GM12878 (cell line): ENCODE measurements around the gene CREB5. TPM values are rescaled to one million over a fixed set of nuclear protein-coding genes. Genes with fewer than 3 reads are reported as not detected.
A peak's percentile ranks its signal among the peaks of the same experiment; 100 is the strongest.

ENCODE experiments used
- ATAC-seq: fragments of 200-7000 bp; cut with Tn5 transposase; 3 replicates; pipeline ENCODE4 v1.9.1; 2020; ENCODE audit warnings: mild to moderate bottlenecking, moderate library complexity
- BruUV-seq: library from RNA; stranded (reverse); fragments of 400-500 nt; replicated peaks from 2 replicates; lab custom pipeline; 2021; lab: Mats Ljungman, UMichigan
- CTCF ChIA-PET: fragments of 300-600 bp; sonication (Branson Sonifier 250); formaldehyde crosslinking; extraction: SDS; loops from one replicate; lab custom pipeline; 2021; ENCODE audit warnings: inconsistent platforms; lab: Yijun Ruan, JAX
- POLR2A ChIA-PET: fragments of 350-600 bp; formaldehyde crosslinking; extraction: SDS; loops from one replicate; lab custom pipeline; 2021; ENCODE audit warnings: inconsistent platforms; lab: Charles Lee
- RAD21 ChIA-PET: fragments of 300-600 bp; sonication (Branson Sonifier 250); formaldehyde crosslinking; loops from one replicate; lab custom pipeline; 2023; ENCODE audit warnings: antibody characterized with exemption; ENCODE audit not compliant: unreplicated experiment; lab: Charles Lee
- SMC1A ChIA-PET: fragments of 300-600 bp; sonication (Branson Sonifier 250); formaldehyde crosslinking; loops from one replicate; lab custom pipeline; 2023; ENCODE audit not compliant: unreplicated experiment, uncharacterized antibody; lab: Charles Lee
- DNase-seq: peaks from one replicate; pipeline ENCODE4 v3.0.0-alpha.2; 2011; ENCODE audit warnings: low read depth, low spot score
- FAIRE-seq: peaks from 3 replicates; lab custom pipeline; 2011; peaks lifted over from hg19 to GRCh38; lab: Jason Lieb, UNC
- H2AFZ ChIP-seq: 2 replicates; pipeline ENCODE4 v1.6.0; 2011; ENCODE audit warnings: low read depth, low read length, control low read depth; ENCODE audit not compliant: control insufficient read depth
- H3K27ac ChIP-seq: 2 replicates; pipeline ENCODE4 v1.5.1; 2011; ENCODE audit warnings: control low read depth; ENCODE audit not compliant: control insufficient read depth, insufficient read depth
- H3K27me3 ChIP-seq, 2 experiments: replicated peaks in 1 of 2; 2 replicates each; pipeline versions ENCODE4 v1.6.0 to v1.6.1; 2011; ENCODE audit warnings: low read length in 1 of 2; ENCODE audit not compliant: control insufficient read depth in 2 of 2, insufficient read depth in 2 of 2
- H3K36me3 ChIP-seq, 2 experiments: 2 replicates each; pipeline ENCODE4 v1.5.1; 2011; ENCODE audit warnings: low read length in 1 of 2; ENCODE audit not compliant: control insufficient read depth in 2 of 2, insufficient read depth in 2 of 2
- H3K4me1 ChIP-seq: 2 replicates; pipeline ENCODE4 v1.6.1; 2011; ENCODE audit warnings: mild to moderate bottlenecking, low read length, moderate library complexity, mixed read lengths; ENCODE audit not compliant: control insufficient read depth, insufficient read depth
- H3K4me2 ChIP-seq: 2 replicates; pipeline ENCODE4 v1.6.0; 2011; ENCODE audit warnings: control low read depth; ENCODE audit not compliant: control insufficient read depth, insufficient read depth
- H3K4me3 ChIP-seq: fragments of 200-600 bp; sonication (generic); 2 replicates; pipeline ENCODE4 v1.5.1; 2016
- H3K79me2 ChIP-seq: 2 replicates; pipeline ENCODE4 v1.6.0; 2011; ENCODE audit warnings: low read length; ENCODE audit not compliant: control insufficient read depth, insufficient read depth
- H3K9ac ChIP-seq: 2 replicates; pipeline ENCODE4 v1.8.0; 2011; ENCODE audit warnings: low read length, control low read depth, mixed read lengths; ENCODE audit not compliant: control insufficient read depth, insufficient read depth
- H3K9me3 ChIP-seq: replicated peaks from 3 replicates; pipeline ENCODE4 v1.5.1; 2011; ENCODE audit warnings: mild to moderate bottlenecking, low read length; ENCODE audit not compliant: control insufficient read depth, insufficient read depth
- H4K20me1 ChIP-seq: 2 replicates; pipeline ENCODE4 v1.6.0; 2011; ENCODE audit not compliant: control insufficient read depth, insufficient read depth
- ASH2L ChIP-seq: fragments of 300-600, 200-600 bp; sonication (generic); IDR thresholded peaks from 2 replicates; pipeline ENCODE4 v1.6.1; 2017; ENCODE audit warnings: low read depth, mild to moderate bottlenecking, borderline replicate concordance
- BRCA1 ChIP-seq: IDR thresholded peaks from 2 replicates; pipeline ENCODE4 v1.6.1; 2011; ENCODE audit warnings: low read depth, low read length, improper control_type of control experiment
- NBN ChIP-seq: fragments of 450-650 bp; IDR thresholded peaks from 2 replicates; pipeline ENCODE4 v1.6.1; 2016
- NFYB ChIP-seq: IDR thresholded peaks from 2 replicates; pipeline ENCODE4 v1.6.1; 2011; ENCODE audit warnings: low read depth, mild to moderate bottlenecking, low read length, improper control_type of control experiment, moderate library complexity; ENCODE audit not compliant: insufficient read depth
- NR2C1 ChIP-seq: fragments of 450-650 bp; IDR thresholded peaks from 2 replicates; pipeline ENCODE4 v1.6.1; 2017; ENCODE audit warnings: antibody characterized with exemption, mild to moderate bottlenecking, moderate library complexity
- RAD51 ChIP-seq: fragments of 450-650 bp; IDR thresholded peaks from 2 replicates; pipeline ENCODE4 v1.6.1; 2016; ENCODE audit warnings: moderate library complexity, mild to moderate bottlenecking, inconsistent platforms
- RUNX3 ChIP-seq: IDR thresholded peaks from 2 replicates; pipeline ENCODE4 v1.6.1; 2012; ENCODE audit warnings: low read length, inconsistent platforms
- SMAD5 ChIP-seq: IDR thresholded peaks from 2 replicates; pipeline ENCODE4 v1.6.1; 2016; ENCODE audit warnings: antibody characterized with exemption, low read depth
- ZBTB11 ChIP-seq: fragments of 450-650 bp; formaldehyde crosslinking; IDR thresholded peaks from 2 replicates; pipeline ENCODE4 v1.5.0; 2022; ENCODE audit warnings: mild to moderate bottlenecking, missing genetic modification characterization
- ZNF592 ChIP-seq: fragments of 450-650 bp; IDR thresholded peaks from 2 replicates; pipeline ENCODE4 v1.6.1; 2017; ENCODE audit warnings: mild to moderate bottlenecking, moderate library complexity
- in situ Hi-C: fragments of 300-500 bp; cut with MboI; formaldehyde crosslinking; loops from 9 replicates; pipeline ENCODE4 v1.14.3; 2018; ENCODE audit warnings: mixed read lengths
- intact Hi-C: fragments of 100-400 bp; cut with micrococcal nuclease; formaldehyde crosslinking; loops from one replicate; pipeline ENCODE4 v1.14.2; 2022; ENCODE audit not compliant: unreplicated experiment
- polyA plus RNA-seq, 11 experiments: library from polyadenylated mRNA; depleted of rRNA in 4 of 11; unstranded in 6 of 11; stranded (reverse) in 5 of 11; fragments of >200 nt; fragmentation: Nextera tagmentation in 4 of 11; fragmentation: Illumina TruSeq in 1 of 11; extraction: Ambion mirVana in 4 of 11; extraction: Trizol in 1 of 11; gene quantifications; 1 replicate in 1 of 11; 2 replicates in 10 of 11; pipeline versions ENCODE4 v1.2.1 to v1.2.3, GENCODE V29; 2011 to 2016; ENCODE audit warnings: inconsistent platforms in 2 of 11, missing spikeins in 2 of 11, low read depth in 1 of 11
- total RNA-seq, 4 experiments: library from RNA; depleted of rRNA in 3 of 4; stranded (reverse); fragments of >200 nt in 3 of 4; fragmentation: Illumina TruSeq in 1 of 4; extraction: Trizol in 1 of 4; gene quantifications; 2 replicates each; pipeline versions ENCODE4 v1.2.1 to v1.2.3, GENCODE V29; 2013 to 2021
- TF ChIP-seq, protein P1 (sequence below): fragments of 450-650 bp; IDR thresholded peaks from 2 replicates; pipeline ENCODE4 v1.6.1; 2017; ENCODE audit warnings: low read depth, mild to moderate bottlenecking, moderate library complexity
- TF ChIP-seq, protein P2 (sequence below): IDR thresholded peaks from 2 replicates; pipeline ENCODE4 v1.6.1; 2012; ENCODE audit warnings: low read depth, low read length, improper control_type of control experiment

Gene CREB5
- total and polyA plus RNA-seq, 10 of the 15 experiments (the other 5 are each of a cell fraction or from before 2014, with no cell fraction given) = 12.9 to 74.1 (median 53.0) TPM

DNA sequence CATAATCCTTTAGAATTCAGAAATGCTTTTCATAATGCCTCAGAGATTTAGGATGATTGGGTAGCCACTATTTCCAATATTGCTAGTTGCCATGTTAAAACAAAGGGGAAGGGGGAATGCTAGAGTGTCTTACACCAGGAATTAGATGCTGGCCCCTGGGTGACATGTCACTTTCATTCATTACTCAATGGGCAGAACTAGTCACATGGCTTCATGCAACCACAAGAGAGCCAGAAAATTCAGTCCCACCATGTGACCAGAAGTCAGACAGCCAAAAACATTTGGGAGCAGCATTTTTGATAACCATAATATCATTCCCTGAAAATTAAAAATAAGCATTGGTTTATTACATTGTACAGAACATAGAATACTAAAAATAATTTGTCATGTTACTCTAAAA lies 81.2 kb downstream of the CREB5 start:
- ChIA-PET CTCF (interaction anchor here (1.2 kb wide), 2 partner anchors 7 to 47 kb away, joined by 3 to 5 read pairs; no protein-coding TSS in a partner anchor), RAD21 (interaction anchor here (0.7 kb wide), 1 partner anchor 12 kb away, joined by 3 read pairs; no protein-coding TSS in a partner anchor), SMC1A (interaction anchor here (0.9 to 2.5 kb wide), 4 partner anchors 11 to 87 kb away, joined by 3 to 9 read pairs (median 3); no protein-coding TSS in a partner anchor), POLR2A (no interaction called here)
- no peak overlapping the region for H2AFZ ChIP-seq
- H3K9ac ChIP-seq = no peak overlapping the region
- H3K4me3 ChIP-seq = no peak overlapping the region
- H3K36me3 ChIP-seq = no peaks in the 10 kb centered on the region; a peak in 1 of 4 replicates
- no peak overlapping the region for H3K27ac ChIP-seq
- intact Hi-C loops (no loop called here), in situ Hi-C loops (no loop called here)
- H3K27me3 ChIP-seq = no peaks in the 10 kb centered on the region
- no peak overlapping the region for H3K4me2 ChIP-seq
- no peaks in the 10 kb centered on the region; the same call in 2 of the 3 replicates for H3K9me3 ChIP-seq
- no peaks in the 10 kb centered on the region for H3K4me1 ChIP-seq
- no peak for DNase-seq
- ATAC-seq = no peak
- H3K79me2 ChIP-seq = no peaks in the 10 kb centered on the region
- FAIRE-seq = no peak
- no TSS peak for BruUV-seq
- no peaks in the 10 kb centered on the region for H4K20me1 ChIP-seq
- TF ChIP-seq ASH2L (no peak), NR2C1 (no peak), SMAD5 (no peak), ZBTB11 (CRISPR knock-in tag) (no peak), NFYB (0 out of 2 replicates have a peak, but pooled peaks have one; percentile 25), NBN (no peak), ZNF592 (no peak), RUNX3 (peak; percentile 18; the same call in 1 of the 2 replicates), BRCA1 (no peak), RAD51 (peak; percentile 64)
- TF ChIP-seq, protein P1, sequence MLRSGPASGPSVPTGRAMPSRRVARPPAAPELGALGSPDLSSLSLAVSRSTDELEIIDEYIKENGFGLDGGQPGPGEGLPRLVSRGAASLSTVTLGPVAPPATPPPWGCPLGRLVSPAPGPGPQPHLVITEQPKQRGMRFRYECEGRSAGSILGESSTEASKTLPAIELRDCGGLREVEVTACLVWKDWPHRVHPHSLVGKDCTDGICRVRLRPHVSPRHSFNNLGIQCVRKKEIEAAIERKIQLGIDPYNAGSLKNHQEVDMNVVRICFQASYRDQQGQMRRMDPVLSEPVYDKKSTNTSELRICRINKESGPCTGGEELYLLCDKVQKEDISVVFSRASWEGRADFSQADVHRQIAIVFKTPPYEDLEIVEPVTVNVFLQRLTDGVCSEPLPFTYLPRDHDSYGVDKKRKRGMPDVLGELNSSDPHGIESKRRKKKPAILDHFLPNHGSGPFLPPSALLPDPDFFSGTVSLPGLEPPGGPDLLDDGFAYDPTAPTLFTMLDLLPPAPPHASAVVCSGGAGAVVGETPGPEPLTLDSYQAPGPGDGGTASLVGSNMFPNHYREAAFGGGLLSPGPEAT = no peak
- TF ChIP-seq, protein P2, sequence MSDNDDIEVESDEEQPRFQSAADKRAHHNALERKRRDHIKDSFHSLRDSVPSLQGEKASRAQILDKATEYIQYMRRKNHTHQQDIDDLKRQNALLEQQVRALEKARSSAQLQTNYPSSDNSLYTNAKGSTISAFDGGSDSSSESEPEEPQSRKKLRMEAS = no peak
